ENCODE data around the gene CPEB3. TPM values are rescaled to one million over a fixed set of nuclear protein-coding genes. Genes with fewer than 3 reads are reported as not detected.

Gene CPEB3
- polyA plus RNA-seq, 2 of the 4 experiments (the other 2 are of a cell fraction) = 0.37 to 0.41 TPM

DNA sequence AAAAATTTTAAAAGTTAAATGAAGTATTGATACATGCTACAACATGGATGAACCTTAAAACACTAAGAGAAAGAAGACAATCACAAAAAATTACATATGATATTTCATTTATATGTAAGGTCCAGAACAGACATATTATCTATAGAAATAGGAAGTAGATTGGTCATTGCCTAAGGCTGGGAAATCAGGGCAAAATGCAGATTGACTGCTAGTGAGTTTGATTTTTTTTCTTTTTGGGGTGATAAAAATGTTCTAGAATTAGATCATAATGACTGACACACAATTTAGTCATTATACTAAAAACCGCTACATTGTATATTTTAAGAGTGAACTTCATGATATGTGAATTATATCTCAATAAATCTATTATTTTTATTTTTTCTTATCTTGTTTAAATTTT lies 88.3 kb downstream of the CPEB3 start:
- Histone ChIP-seq H3K4me1 (no peaks in the 10 kb centered on the region), H3K4me3 (no peak overlapping the region), H3K27ac (no peak overlapping the region), H3K4me2 (no peak overlapping the region), H3K9me3 (no peaks in the 10 kb centered on the region)
- ChIA-PET CTCF (no interaction called here), POLR2A (no interaction called here)
- WGBS (ENCODE audit: missing lambda C conversion rate) = 90% methylated on average over 1 of the region's 1 CpG
- FAIRE-seq (no peak), ATAC-seq (no peak), DNase-seq (ENCODE audit: low read depth in 1 of 2, low spot score in 1 of 2) (no peak)
- TF ChIP-seq, protein P1, sequence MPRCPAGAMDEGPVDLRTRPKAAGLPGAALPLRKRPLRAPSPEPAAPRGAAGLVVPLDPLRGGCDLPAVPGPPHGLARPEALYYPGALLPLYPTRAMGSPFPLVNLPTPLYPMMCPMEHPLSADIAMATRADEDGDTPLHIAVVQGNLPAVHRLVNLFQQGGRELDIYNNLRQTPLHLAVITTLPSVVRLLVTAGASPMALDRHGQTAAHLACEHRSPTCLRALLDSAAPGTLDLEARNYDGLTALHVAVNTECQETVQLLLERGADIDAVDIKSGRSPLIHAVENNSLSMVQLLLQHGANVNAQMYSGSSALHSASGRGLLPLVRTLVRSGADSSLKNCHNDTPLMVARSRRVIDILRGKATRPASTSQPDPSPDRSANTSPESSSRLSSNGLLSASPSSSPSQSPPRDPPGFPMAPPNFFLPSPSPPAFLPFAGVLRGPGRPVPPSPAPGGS (IDR thresholded peaks at IDR 0.05) = no peak
- TF ChIP-seq TP53 (CRISPR knock-in tag; IDR thresholded peaks at IDR 0.05) (no peak), EP300 (IDR thresholded peaks at IDR 0.05) (no peak), CBX2 (IDR thresholded peaks at IDR 0.05; ENCODE audit: borderline replicate concordance, low read depth) (no peak), MAFK (IDR thresholded peaks at IDR 0.05; ENCODE audit: partially characterized antibody) (no peak), GATA3 (IDR thresholded peaks at IDR 0.05; ENCODE audit: borderline replicate concordance) (no peak)

DNA sequence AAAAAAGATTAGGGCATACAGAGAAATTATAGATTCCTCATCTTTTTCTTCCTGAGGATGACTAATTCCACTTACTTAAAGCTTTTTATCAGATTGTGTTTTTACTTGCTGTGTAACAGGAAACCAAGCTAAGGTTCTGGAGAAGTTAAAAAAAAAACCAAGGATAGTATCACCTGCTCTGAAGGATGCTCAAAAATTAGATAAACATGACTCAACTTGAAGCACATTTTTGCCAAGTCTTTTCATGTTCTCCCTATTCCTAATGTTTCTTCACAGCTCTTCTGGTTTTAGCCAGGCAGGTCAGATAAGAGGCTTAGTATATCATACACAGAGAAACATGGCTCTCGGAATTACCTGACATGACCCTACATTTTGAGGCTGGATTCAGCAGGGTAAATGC lies 90.3 kb downstream of the CPEB3 start:
- DNase-seq (ENCODE audit: low read depth in 1 of 2, low spot score in 1 of 2) (no peak), ATAC-seq (no peak)

DNA sequence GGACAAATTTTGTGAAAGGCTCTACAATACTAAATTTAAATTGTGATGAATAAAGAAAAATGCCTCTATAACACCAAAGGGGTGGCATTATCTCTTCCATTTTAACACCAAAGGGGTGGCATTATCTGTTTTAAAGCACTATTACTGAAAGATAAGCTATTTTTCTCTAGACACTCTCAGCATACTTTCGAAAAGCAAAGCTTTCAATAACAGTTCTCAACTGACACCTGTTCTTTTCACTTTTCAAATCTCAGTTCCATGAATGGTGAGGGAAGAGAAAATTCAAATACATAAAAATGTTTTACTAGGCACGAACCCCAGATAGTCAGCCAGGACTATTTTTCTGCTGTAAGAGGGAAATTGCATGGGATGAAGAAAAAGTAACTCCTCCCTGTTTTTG lies 103.8 kb downstream of the CPEB3 start:
- ATAC-seq (no peak), FAIRE-seq (no peak), DNase-seq (ENCODE audit: low read depth in 1 of 2, low spot score in 1 of 2) (no peak)
- POLR2A ChIA-PET = no interaction called here
- no peak for TF ChIP-seq CEBPB (IDR thresholded peaks at IDR 0.05)
- no peak for TF ChIP-seq HDAC2 (IDR thresholded peaks at IDR 0.05)
- no peak for TF ChIP-seq FOSL2 (IDR thresholded peaks at IDR 0.05)
- TF ChIP-seq FOSL2 (CRISPR knock-in tag; IDR thresholded peaks at IDR 0.05) = no peak
- TF ChIP-seq MYC (IDR thresholded peaks at IDR 0.05; ENCODE audit: borderline replicate concordance, low read length) = no peak
- no peak for TF ChIP-seq FOSB (CRISPR knock-in tag; IDR thresholded peaks at IDR 0.05)
- TF ChIP-seq POLR2AphosphoS2 (conservative IDR thresholded peaks at IDR 0.05; ENCODE audit: low read length) = no peak
- TF ChIP-seq ESRRA (IDR thresholded peaks at IDR 0.05; ENCODE audit: borderline replicate concordance, low read length) = no peak
- no peak for TF ChIP-seq NPAS2 (CRISPR knock-in tag; IDR thresholded peaks at IDR 0.05; ENCODE audit: borderline replicate concordance)
- TF ChIP-seq FOXS1 (CRISPR knock-in tag; IDR thresholded peaks at IDR 0.05) = no peak
- no peak for TF ChIP-seq ZSCAN20 (CRISPR knock-in tag; IDR thresholded peaks at IDR 0.05)
- TF ChIP-seq GATA3 (IDR thresholded peaks at IDR 0.05; ENCODE audit: borderline replicate concordance) = no peak
- no peak for TF ChIP-seq CBX8 (IDR thresholded peaks at IDR 0.05)
- no peak for TF ChIP-seq HOXB5 (CRISPR knock-in tag; IDR thresholded peaks at IDR 0.05)
- TF ChIP-seq, protein P2, sequence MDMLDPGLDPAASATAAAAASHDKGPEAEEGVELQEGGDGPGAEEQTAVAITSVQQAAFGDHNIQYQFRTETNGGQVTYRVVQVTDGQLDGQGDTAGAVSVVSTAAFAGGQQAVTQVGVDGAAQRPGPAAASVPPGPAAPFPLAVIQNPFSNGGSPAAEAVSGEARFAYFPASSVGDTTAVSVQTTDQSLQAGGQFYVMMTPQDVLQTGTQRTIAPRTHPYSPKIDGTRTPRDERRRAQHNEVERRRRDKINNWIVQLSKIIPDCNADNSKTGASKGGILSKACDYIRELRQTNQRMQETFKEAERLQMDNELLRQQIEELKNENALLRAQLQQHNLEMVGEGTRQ (IDR thresholded peaks at IDR 0.05) = no peak
- Histone ChIP-seq H3K9me3 (no peaks in the 10 kb centered on the region), H3K4me1 (no peaks in the 10 kb centered on the region), H3K4me2 (no peak overlapping the region), H3K27ac (no peak overlapping the region), H3K4me3 (no peak overlapping the region)
- CTCF ChIA-PET = no interaction called here
- WGBS (ENCODE audit: missing lambda C conversion rate) = 67% methylated on average over 2 of the region's 2 CpGs

More for the DNA sequence above, 90.3 kb downstream of the CPEB3 start:
- Histone ChIP-seq H3K4me2 (no peak overlapping the region), H3K4me3 (no peak overlapping the region), H3K4me1 (no peaks in the 10 kb centered on the region), H3K27ac (no peak overlapping the region), H3K9me3 (no peaks in the 10 kb centered on the region)
- 94% methylated on average over 1 of the region's 1 CpG for WGBS (ENCODE audit: missing lambda C conversion rate)
- POLR2A ChIA-PET = no interaction called here
- FAIRE-seq = no peak
- CTCF ChIA-PET = interaction anchor here (0.6 to 1.1 kb wide), 3 partner anchors 14 to 113 kb away, joined by 3 to 6 read pairs (median 4); no protein-coding TSS in a partner anchor
- TF ChIP-seq, protein P3, sequence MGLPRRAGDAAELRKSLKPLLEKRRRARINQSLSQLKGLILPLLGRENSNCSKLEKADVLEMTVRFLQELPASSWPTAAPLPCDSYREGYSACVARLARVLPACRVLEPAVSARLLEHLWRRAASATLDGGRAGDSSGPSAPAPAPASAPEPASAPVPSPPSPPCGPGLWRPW (IDR thresholded peaks at IDR 0.05) = no peak
- TF ChIP-seq ZFP36 (IDR thresholded peaks at IDR 0.05; ENCODE audit: borderline replicate concordance, partially characterized antibody) (no peak), POLR2A (IDR thresholded peaks at IDR 0.05; ENCODE audit: low read length) (no peak), CHD4 (IDR thresholded peaks at IDR 0.05; ENCODE audit: borderline replicate concordance) (no peak), HOXB13 (CRISPR knock-in tag; IDR thresholded peaks at IDR 0.05; ENCODE audit: low read depth) (no peak), TFCP2L1 (CRISPR knock-in tag; IDR thresholded peaks at IDR 0.05) (no peak), MYC (IDR thresholded peaks at IDR 0.05; ENCODE audit: borderline replicate concordance, low read length) (no peak), HDAC2 (IDR thresholded peaks at IDR 0.05) (no peak), JUNB (IDR thresholded peaks at IDR 0.05) (no peak), EHF (CRISPR knock-in tag; IDR thresholded peaks at IDR 0.05) (no peak), JUN (IDR thresholded peaks at IDR 0.05) (no peak), BHLHE40 (IDR thresholded peaks at IDR 0.05; ENCODE audit: low read depth, low read length) (no peak), TP53 (CRISPR knock-in tag; IDR thresholded peaks at IDR 0.05) (no peak)
